Measurements from ENCODE around the gene JAK3.
"Not testable (repeated sequence)": the region's sequence is repeated elsewhere in the genome, so short reads cannot be mapped to it uniquely, and the experiment has no call there.

JAK3 gene

DNA sequence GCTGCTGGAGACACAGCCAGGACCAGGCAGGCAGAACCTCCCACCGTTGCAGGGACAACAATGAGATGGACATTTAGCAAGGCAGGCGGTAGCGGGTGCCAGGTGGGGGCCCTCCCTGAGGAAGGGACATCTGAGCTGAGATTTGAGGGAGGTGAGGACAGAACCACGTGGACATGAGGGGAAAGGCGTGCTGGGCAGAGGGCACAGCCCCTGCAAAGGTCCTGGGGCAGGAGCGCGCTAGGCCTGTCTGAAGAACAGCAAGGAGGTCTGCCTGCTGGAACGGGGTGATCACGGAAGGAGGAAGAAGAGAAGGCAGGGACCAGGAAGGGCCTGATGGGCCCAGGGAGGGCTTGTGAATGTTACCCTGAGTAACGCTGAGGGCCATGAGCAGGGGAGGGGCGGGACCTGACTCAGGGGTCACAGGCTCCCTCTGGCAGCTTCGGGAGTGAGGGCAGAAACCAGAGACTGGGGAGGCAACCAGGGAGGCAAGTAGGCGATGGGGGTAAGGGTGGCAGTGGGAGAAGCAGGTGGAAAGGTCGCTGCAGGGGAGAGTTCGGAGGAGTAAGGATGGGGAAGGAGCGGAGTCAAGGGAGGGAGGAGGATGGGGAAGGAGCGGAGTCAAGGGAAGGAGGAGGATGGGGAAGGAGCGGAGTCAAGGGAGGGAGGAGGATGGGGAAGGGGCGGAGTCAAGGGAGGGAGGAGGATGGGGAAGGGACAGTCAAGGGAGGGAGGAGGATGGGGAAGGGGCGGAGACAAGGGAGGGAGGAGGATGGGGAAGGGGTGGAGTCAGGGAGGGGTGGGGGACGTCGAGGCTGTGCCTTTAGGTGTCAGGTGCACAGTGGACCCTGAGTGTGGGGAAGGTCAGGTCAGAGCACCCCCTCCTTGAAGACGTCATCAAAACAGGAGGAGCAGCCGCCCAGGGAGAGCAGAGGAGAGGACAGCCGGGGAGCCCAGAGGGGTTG, 68.5 kb downstream of the JAK3 start:
- DNase-seq (ENCODE audit: low spot score) (no peak), FAIRE-seq (no peak)

DNA sequence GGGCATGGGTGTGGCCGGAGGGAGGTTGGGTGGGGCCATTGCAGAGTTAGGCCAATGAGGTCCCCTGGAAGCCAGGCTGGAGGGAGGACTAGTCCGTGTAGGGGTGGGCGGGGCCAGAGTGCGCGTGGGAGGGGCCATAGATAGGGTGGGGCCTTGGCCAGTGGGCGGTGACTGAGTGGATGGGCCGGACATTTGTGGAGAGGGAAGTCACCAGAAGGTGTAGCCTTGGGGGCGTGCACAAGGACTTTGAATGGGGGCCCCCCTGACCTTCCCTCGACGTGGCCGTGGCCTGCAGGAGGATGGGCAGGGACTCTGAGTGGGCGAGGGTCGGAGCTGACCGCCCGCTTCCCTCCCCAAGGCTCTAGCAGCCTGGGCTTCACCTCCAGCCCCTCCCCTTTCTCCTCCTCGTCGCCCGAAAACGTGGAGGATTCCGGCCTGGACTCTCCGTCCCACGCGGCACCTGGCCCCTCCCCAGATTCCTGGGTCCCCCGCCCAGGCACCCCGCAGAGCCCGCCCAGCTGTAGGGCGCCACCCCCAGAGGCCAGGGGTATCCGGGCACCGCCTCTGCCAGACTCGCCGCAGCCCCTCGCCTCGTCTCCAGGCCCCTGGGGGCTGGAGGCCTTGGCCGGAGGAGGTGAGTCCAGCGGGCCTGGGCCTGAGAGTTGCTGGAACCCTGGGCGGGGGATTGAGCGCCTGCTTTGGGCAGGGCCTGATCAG, 69.4 kb downstream of the JAK3 start:
- FAIRE-seq: no peak
- DNase-seq (ENCODE audit: low spot score): no peak

DNA sequence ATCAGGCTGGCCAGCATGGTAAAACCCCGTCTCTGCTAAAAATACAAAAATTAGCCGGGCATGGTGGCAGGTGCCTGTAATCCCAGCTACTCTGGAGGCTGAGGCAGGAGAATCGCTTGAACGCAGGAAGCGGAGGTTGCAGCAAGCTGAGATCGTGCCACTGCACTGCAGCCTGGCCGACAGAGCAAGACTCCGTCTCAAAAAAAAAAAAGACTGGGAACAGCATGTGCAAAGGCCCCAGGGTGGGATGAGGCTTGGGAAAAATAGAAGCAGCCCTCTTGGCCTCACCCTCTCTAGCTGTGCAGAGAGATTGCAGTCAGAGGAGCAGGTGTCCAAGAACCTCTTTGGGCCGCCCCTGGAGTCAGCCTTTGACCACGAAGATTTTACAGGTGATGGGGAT, 69.9 kb downstream of the JAK3 start:
- not testable (repeated sequence) for FAIRE-seq; DNase-seq (ENCODE audit: low spot score)

DNA sequence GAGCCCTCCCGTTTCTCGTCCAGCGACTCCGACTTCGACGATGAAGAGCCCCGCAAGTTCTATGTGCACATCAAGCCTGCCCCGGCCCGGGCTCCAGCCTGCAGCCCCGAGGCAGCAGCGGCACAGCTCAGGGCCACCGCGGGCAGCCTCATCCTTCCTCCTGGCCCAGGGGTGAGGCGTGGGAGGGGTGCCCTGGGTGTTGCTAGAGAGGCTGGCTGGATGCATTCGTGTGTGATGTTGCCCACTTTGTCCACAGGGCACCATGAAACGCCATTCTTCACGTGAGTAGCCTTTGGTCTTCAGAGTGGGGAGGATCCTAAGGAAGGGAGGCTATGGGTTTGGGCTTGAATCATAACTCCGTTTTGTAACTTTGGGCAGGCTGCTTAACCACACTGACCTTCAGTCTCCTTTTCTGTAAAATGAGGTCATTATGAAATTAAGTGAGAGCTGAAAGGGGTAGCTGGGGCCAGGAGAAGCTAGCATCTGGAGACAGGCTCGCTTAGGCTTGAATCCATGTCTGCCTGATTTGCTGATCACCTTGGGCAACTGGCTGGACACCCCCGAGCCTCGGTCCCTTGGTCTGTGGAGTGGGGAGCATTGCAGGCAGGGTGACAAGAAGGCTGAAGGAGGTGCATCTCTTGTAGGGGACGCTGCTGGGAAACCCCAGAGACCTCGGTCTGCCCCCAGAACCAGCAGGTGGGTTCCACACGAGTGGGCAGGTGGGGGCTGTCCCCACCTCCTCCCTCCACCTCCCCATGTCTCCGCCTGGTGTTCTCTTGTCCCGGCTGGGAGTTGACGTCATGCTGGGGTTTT, 71.6 kb downstream of the JAK3 start:
- FAIRE-seq (no peak), DNase-seq (ENCODE audit: low spot score) (no peak)

DNA sequence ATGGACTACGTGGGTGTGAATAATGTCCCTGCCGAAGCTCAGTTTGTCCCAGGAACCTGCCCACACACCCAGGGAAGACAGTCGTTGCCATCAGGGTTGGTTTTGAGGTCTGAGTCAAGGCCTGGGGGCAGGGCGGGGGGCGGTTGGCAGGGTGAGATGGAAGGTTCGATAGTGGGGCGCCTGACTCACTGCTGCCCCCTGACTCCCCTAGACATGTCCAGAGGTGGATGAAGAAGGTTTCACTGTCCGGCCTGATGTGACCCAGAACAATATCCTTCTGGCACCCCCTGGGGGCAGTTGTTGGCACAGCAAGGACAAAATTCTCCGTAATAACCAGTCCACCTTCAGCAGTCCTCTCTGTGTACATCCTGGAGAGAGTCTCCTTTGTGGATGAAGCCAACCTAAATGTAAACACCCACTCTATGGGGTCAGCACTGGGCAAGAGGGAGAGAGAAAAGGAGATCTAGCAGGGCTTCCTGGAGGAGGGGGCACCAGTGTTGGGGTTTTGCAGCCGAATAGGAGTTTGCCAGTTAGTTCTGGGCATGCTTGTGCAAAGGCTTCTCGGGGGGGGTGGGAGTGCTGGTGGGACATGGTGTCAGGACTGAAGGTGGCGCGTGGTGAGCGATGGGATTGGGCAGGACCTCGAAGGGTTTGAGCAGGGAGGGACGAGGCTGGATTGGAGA, 72.4 kb downstream of the JAK3 start:
- no peak for FAIRE-seq
- no peak for DNase-seq (ENCODE audit: low spot score)

Measured in urothelium cell line (cell line).